Skeletal muscle satellite cell (primary cell): ENCODE results near the gene BHLHE41. TPM values are rescaled to one million over a fixed set of nuclear protein-coding genes. Genes with fewer than 3 reads are reported as not detected.
A peak's percentile ranks its signal among the peaks of the same experiment; 100 is the strongest.

Source experiments
- H3K27me3 ChIP-seq: 2 replicates; pipeline ENCODE4 v1.7.0; 2013; ENCODE audit warnings: low read length; ENCODE audit not compliant: control insufficient read depth, insufficient read depth
- H3K36me3 ChIP-seq: 2 replicates; pipeline ENCODE4 v1.7.0; 2013; ENCODE audit warnings: mild to moderate bottlenecking, control low read depth, low read length; ENCODE audit not compliant: insufficient read depth
- H3K4me1 ChIP-seq: 2 replicates; pipeline ENCODE4 v1.7.0; 2013; ENCODE audit warnings: low read length; ENCODE audit not compliant: control insufficient read depth, insufficient read depth
- H3K4me2 ChIP-seq: 2 replicates; pipeline ENCODE4 v1.7.0; 2013; ENCODE audit warnings: mild to moderate bottlenecking, low read length
- H3K4me3 ChIP-seq: 2 replicates; pipeline ENCODE4 v1.7.0; 2013; ENCODE audit warnings: low read length
- H3K9ac ChIP-seq: 2 replicates; pipeline ENCODE4 v1.7.0; 2013; ENCODE audit warnings: mild to moderate bottlenecking, low read depth, low read length, moderate library complexity
- H3K9me3 ChIP-seq: replicated peaks from 2 replicates; pipeline ENCODE4 v1.7.0; 2013; ENCODE audit warnings: mild to moderate bottlenecking, control low read depth, low read length
- total RNA-seq: library from RNA; depleted of rRNA; stranded (reverse); fragments of >200 nt; gene quantifications from 2 replicates; pipeline ENCODE4 v1.2.3, GENCODE V29; 2012; rRNA removed

Gene BHLHE41
- 1.5 and 2.2 TPM in 2 replicates for total RNA-seq

GRCh38 chr12:26124446-26125399 lies at the start of gene BHLHE41:
BHLHE41 (minus strand) TSS chr12:26125037; CDS start chr12:26124779, 258 bp downstream.
- Histone ChIP-seq H3K9ac (peak within 1 kb of the TSS; percentile 80), H3K4me1 (peaks cover 25% of the 10 kb centered on the region), H3K4me2 (peak within 1 kb of the TSS; percentile 100), H3K36me3 (no peaks in the 10 kb centered on the region), H3K4me3 (peak within 1 kb of the TSS; percentile 84), H3K27me3 (peaks cover 4% of the 10 kb centered on the region), H3K9me3 (no peaks in the 10 kb centered on the region)

DNA sequence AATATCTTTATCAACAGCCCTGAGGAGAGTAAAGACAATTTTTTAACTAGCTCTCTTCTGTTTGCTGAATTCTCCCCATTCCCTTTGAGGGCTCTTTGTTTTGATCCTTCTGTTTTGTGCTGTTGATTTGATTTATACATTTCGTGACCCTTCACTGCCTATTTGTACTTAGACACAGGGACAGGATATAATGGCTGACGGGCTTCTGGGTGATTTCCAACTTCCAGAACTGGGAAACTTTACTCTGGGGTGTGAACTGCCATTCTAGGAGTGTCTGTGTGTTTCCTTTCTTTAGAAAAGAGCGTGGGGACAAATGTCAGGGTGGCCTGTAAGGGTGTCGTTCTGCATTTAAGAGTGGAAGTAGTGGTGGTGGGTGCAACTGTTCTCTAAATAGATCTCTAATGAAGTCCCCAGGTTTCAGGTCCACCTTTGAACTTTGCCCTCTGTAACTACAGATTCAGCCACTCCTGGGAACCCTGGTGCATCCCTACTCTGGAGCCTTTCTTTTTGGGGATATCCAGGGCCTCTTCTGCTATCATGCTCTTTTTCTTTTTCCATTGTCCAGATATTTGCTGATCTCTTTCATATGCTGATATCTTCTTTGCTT lies 48.2 kb upstream of the BHLHE41 start:
- H3K9me3 ChIP-seq, result no peaks in the 10 kb centered on the region

GRCh38 chr12:26172539-26172938 lies 47.7 kb upstream of the BHLHE41 start:
- Histone ChIP-seq H3K4me2 (no peak overlapping the region), H3K4me3 (no peak overlapping the region), H3K9ac (no peak overlapping the region), H3K4me1 (no peaks in the 10 kb centered on the region), H3K9me3 (no peaks in the 10 kb centered on the region), H3K27me3 (no peaks in the 10 kb centered on the region), H3K36me3 (no peaks in the 10 kb centered on the region)

More for the DNA sequence above, 48.2 kb upstream of the BHLHE41 start:
- Histone ChIP-seq H3K9ac (no peak overlapping the region), H3K4me3 (no peak overlapping the region), H3K4me1 (no peaks in the 10 kb centered on the region), H3K36me3 (no peaks in the 10 kb centered on the region), H3K4me2 (no peak overlapping the region), H3K27me3 (peaks cover 3% of the 10 kb centered on the region)

GRCh38 chr12:26172013-26172412 lies 47.2 kb upstream of the BHLHE41 start:
- no peaks in the 10 kb centered on the region for H3K9me3 ChIP-seq
- no peaks in the 10 kb centered on the region for H3K4me1 ChIP-seq
- H3K9ac ChIP-seq, result no peak overlapping the region
- H3K27me3 ChIP-seq, result no peaks in the 10 kb centered on the region
- no peaks in the 10 kb centered on the region for H3K36me3 ChIP-seq
- no peak overlapping the region for H3K4me3 ChIP-seq
- no peak overlapping the region for H3K4me2 ChIP-seq

DNA sequence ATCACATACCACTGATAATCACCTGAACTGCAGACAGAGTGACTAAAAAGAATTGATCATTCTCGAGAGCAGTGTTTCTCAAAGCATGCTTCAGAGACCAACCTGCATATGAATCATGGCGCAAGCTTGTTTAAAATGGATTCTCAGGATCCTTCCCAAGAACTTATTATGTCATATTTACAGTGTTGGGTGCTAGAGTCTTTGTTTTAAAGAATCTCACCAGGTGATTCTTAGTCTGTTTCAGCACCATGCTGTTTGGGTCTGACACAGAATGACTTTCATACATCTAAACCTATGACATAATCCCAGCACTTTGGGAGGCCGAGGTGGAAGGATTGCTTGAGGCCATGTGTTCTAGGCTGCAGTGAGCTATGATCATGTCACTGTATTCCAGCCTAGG lies 39.3 kb upstream of the BHLHE41 start:
- no peak overlapping the region for H3K4me2 ChIP-seq
- no peaks in the 10 kb centered on the region for H3K27me3 ChIP-seq
- no peak overlapping the region for H3K4me3 ChIP-seq
- H3K4me1 ChIP-seq, result no peaks in the 10 kb centered on the region
- no peaks in the 10 kb centered on the region for H3K9me3 ChIP-seq
- no peaks in the 10 kb centered on the region for H3K36me3 ChIP-seq
- no peak overlapping the region for H3K9ac ChIP-seq

DNA sequence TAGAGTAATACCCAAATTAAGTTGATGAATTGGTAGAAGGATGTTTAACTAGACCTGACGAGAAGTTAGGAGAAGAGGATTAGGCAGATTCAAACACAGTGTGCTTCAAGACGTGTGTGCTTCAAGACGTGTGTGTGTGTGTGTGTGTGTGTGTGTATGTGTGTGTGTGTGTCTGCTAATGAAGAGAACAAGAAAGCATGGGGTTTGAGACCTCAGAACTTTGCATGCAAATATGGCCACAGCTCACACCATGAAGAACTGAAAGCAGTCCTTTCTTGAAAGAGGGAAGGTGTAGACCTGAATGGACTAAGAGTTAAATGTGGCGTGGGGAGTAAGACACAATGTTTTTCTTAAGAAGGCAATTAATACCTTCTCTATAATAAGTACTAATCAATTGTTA lies 38.1 kb upstream of the BHLHE41 start:
- Histone ChIP-seq H3K9ac (no peak overlapping the region), H3K4me1 (no peaks in the 10 kb centered on the region), H3K9me3 (no peaks in the 10 kb centered on the region), H3K36me3 (no peaks in the 10 kb centered on the region), H3K4me2 (no peak overlapping the region), H3K4me3 (no peak overlapping the region), H3K27me3 (no peaks in the 10 kb centered on the region)

DNA sequence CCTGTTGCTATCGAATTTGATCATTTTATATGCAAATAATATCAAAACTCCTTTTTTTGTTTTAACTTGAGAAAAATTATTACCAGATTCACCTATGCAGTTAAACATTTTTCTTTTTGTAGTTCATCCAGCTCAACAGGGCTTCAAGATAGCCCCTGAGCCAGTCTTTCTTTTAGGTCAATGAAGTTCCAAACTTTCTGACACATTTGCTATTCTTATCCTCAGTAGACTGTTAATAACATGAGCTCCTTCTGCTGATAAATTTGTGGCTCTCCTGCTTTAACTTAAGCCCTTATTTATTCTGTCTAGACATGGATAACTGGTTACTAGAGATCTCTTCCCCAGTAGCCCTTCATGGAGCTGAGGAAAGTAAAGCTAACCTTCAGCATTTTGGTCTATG lies 37.3 kb upstream of the BHLHE41 start:
- no peaks in the 10 kb centered on the region for H3K36me3 ChIP-seq
- H3K9me3 ChIP-seq, result no peaks in the 10 kb centered on the region
- H3K4me1 ChIP-seq, result no peaks in the 10 kb centered on the region
- no peak overlapping the region for H3K4me3 ChIP-seq
- no peak overlapping the region for H3K9ac ChIP-seq
- H3K27me3 ChIP-seq, result no peaks in the 10 kb centered on the region
- no peak overlapping the region for H3K4me2 ChIP-seq

DNA sequence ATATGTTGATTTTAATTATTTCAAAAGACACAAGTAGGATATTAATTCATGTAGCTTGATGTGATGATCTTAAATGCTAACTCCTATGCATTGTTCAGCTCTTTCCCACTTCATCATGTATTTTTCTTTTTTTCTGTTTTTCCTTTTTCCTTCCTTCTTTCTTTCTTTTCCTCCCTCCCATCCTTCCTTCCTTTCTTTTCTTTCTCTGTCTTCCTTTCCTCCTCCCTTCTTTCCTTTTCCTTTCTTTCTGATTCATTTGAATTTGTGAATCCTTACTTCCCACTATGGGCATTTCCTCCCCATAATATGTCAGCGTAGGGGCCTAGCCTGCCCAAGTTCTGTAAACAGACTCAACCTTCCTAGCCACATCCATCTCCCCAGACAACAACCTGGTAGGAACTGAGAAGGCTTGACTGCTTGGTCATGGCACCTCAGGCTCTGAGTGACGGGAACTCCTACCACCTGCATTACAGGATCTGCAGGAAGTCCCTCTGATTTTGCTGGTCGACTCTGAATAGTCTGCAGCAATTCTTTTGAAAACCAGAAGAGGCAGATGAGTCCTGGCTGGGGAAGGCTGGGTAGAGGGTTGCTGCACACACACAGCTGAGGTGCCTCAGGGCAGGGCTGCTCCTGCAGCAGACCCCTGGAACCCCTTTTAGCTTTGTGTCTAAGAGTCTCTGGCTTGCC lies 33.4 kb upstream of the BHLHE41 start:
- H3K4me3 ChIP-seq, result no peak overlapping the region
- H3K4me1 ChIP-seq, result peaks cover 12% of the 10 kb centered on the region
- no peaks in the 10 kb centered on the region for H3K27me3 ChIP-seq

GRCh38 chr12:26157001-26157400 lies 32.2 kb upstream of the BHLHE41 start:
- Histone ChIP-seq H3K27me3 (no peaks in the 10 kb centered on the region), H3K4me3 (no peak overlapping the region), H3K36me3 (no peaks in the 10 kb centered on the region), H3K4me1 (peaks cover 21% of the 10 kb centered on the region), H3K4me2 (no peak overlapping the region), H3K9ac (no peak overlapping the region), H3K9me3 (no peaks in the 10 kb centered on the region)

More for the DNA sequence above, 33.4 kb upstream of the BHLHE41 start:
- H3K9me3 ChIP-seq, result no peaks in the 10 kb centered on the region
- no peaks in the 10 kb centered on the region for H3K36me3 ChIP-seq
- H3K9ac ChIP-seq, result no peak overlapping the region
- no peak overlapping the region for H3K4me2 ChIP-seq

DNA sequence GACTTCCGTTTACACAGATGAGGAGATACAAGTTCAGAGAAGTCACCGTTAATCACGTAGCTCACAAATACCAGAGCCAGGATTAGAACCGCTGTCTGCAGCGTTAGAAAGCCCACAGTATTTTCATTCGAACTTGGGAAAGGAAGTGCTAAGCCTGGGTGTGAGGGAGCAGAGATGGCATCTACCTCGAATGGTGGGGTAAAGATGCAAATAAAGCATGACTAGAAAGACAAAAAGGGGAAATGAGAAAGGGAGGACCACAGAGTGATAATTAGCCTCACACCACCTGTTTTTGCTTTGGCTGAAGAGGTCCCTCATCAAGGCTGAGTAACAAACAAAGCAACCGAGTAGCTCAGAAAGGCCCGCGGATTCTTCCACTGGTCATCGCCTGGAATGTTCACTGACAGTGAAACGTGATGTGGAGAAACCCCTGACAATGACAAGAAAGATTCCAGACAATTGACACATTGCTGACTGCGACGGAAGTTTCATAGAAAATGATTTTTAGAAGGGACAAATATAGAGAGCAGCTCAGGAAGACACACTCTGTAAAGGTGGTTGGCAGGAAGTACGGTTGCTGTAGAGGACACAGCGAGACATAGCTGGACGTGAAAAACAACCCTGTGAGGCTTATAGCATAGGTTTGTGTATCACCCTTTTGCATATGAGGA lies 31.5 kb upstream of the BHLHE41 start:
- peaks cover 25% of the 10 kb centered on the region for H3K4me1 ChIP-seq
- no peak overlapping the region for H3K9ac ChIP-seq
- H3K4me3 ChIP-seq, result no peak overlapping the region
- no peak overlapping the region for H3K4me2 ChIP-seq
- no peaks in the 10 kb centered on the region for H3K36me3 ChIP-seq
- H3K27me3 ChIP-seq, result no peaks in the 10 kb centered on the region
- H3K9me3 ChIP-seq, result no peaks in the 10 kb centered on the region
